NB4 (cell line): ENCODE data around the gene SIPA1L2.
"Not testable (repeated sequence)": the region's sequence is repeated elsewhere in the genome, so short reads cannot be mapped to it uniquely, and the experiment has no call there.

Source experiments
- DNase-seq: peaks from one replicate; pipeline ENCODE4 v3.0.0; 2010; ENCODE audit warnings: low read depth
- H3K4me3 ChIP-seq: one replicate; pipeline ENCODE4 v1.5.1; 2011; ENCODE audit warnings: mild to moderate bottlenecking, low read depth, low read length, moderate library complexity
- MYC ChIP-seq: IDR thresholded peaks from 2 replicates; pipeline ENCODE4 v1.6.1; 2011; ENCODE audit warnings: low read depth, low read length
- POLR2A ChIP-seq: IDR thresholded peaks from 2 replicates; pipeline ENCODE4 v1.6.1; 2011; ENCODE audit warnings: mild to moderate bottlenecking; ENCODE audit not compliant: insufficient read length; ENCODE audit errors: extremely low read depth
- TF ChIP-seq, protein P1 (sequence below): IDR thresholded peaks from 2 replicates; pipeline ENCODE4 v1.6.1; 2011; ENCODE audit warnings: low read depth, low read length
- TF ChIP-seq, protein P2 (sequence below): IDR thresholded peaks from one replicate; pipeline ENCODE4 v1.5.1; 2012; ENCODE audit warnings: low read depth, low read length

SIPA1L2 gene

DNA sequence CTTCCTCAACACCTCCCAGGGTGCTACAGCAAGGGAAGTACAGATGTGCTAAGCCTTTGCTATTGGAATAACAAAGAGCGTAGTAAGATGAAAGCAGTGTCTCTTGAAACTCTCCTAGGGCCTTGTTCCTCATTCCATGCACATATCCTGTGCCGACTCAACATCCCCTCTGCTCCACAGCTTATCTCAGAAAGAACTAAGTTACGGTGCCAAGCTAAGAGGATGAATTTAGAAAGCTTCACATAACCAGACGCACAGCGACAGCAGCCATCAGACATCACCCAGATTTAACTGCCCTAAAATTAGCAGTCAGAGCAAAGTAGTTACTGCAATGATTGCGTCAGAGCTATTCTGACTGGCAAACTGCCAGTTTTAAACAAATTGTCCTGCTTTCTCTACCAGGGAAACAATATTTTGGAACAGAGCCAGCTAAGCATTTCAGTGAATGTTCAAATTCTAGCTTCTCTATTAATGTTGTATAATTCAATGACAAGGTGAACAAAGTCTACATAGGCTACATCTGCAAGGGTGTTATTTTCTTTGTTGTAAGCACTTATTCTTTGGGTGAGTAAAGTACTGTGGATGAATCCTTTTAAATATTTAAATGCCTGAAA is 9.5 kb downstream of the SIPA1L2 start:
- DNase-seq = peak; percentile 70
- TF ChIP-seq, protein P1, sequence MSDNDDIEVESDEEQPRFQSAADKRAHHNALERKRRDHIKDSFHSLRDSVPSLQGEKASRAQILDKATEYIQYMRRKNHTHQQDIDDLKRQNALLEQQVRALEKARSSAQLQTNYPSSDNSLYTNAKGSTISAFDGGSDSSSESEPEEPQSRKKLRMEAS = no peak
- TF ChIP-seq, protein P2, sequence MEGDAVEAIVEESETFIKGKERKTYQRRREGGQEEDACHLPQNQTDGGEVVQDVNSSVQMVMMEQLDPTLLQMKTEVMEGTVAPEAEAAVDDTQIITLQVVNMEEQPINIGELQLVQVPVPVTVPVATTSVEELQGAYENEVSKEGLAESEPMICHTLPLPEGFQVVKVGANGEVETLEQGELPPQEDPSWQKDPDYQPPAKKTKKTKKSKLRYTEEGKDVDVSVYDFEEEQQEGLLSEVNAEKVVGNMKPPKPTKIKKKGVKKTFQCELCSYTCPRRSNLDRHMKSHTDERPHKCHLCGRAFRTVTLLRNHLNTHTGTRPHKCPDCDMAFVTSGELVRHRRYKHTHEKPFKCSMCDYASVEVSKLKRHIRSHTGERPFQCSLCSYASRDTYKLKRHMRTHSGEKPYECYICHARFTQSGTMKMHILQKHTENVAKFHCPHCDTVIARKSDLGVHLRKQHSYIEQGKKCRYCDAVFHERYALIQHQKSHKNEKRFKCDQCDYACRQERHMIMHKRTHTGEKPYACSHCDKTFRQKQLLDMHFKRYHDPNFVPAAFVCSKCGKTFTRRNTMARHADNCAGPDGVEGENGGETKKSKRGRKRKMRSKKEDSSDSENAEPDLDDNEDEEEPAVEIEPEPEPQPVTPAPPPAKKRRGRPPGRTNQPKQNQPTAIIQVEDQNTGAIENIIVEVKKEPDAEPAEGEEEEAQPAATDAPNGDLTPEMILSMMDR = no peak
- TF ChIP-seq MYC (no peak), POLR2A (no peak)
- no peak overlapping the region for H3K4me3 ChIP-seq

DNA sequence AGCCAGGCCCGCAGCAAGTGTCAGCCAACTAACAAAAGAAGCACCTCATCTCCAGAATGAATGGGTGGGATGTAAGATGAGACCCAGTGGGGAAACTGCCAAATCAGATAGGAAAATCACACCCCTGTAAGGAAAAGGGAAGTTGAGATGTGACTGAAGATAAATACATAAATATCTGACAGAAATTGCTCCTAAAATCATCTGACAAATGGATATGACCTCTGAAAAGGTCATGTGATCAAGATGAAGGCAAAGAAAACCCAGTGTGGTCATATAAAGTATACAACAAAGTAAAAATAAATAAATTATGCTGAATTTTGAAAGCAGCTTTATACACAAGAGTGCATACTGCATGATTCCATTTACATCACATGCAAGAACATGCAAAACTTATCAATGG is 12.7 kb downstream of the SIPA1L2 start:
- TF ChIP-seq POLR2A (no peak), MYC (no peak)
- TF ChIP-seq, protein P2 = no peak
- TF ChIP-seq, protein P1 = no peak
- no peak for DNase-seq
- no peak overlapping the region for H3K4me3 ChIP-seq

DNA sequence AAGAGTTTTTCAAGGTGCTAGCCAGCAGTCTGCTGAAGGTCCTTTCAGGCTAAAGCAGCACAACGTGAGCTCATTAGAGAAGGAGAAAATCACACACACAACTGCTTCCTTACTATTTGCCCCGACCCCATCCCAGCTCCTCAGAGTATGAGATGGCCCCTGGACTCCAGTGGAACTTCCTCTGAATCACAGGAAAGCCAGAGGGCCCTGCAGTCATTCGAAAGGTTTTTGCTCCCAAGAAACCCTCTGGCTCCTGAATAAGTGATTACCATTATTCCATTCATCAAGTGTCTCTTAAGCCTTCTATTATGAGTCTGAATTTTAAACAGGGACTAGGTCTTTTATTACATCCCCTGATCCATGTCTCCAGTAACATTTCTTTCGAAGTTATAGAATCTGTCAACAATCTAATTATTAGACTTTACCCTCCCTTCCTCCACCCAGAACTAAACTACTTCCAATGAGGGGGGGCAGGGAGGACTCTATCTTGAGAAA is 14.6 kb downstream of the SIPA1L2 start:
- no peak for TF ChIP-seq MYC
- TF ChIP-seq, protein P2 = no peak
- TF ChIP-seq POLR2A = no peak
- TF ChIP-seq, protein P1 = no peak
- no peak overlapping the region for H3K4me3 ChIP-seq
- DNase-seq = no peak

DNA sequence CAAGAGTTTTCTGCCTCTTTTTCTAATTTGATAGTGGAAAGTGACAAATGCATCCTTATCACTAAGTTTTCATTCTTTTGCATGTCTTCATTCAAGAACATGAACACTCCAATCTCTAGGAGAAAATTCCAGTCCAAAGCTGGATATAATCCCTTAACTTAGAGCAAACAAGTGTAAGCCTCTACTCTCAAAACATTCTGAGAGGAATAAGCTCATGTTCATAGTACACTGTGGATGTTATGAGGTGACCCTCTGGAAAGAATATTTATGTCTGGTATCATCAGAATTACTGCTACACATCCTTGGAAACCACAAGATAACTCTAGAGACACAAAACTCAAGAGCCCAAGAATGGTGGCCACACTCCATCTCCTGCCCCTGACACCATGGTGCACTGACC is 15.1 kb downstream of the SIPA1L2 start:
- TF ChIP-seq POLR2A (no peak), MYC (no peak)
- TF ChIP-seq, protein P1 = no peak
- TF ChIP-seq, protein P2 = no peak
- no peak for DNase-seq
- H3K4me3 ChIP-seq = no peak overlapping the region

DNA sequence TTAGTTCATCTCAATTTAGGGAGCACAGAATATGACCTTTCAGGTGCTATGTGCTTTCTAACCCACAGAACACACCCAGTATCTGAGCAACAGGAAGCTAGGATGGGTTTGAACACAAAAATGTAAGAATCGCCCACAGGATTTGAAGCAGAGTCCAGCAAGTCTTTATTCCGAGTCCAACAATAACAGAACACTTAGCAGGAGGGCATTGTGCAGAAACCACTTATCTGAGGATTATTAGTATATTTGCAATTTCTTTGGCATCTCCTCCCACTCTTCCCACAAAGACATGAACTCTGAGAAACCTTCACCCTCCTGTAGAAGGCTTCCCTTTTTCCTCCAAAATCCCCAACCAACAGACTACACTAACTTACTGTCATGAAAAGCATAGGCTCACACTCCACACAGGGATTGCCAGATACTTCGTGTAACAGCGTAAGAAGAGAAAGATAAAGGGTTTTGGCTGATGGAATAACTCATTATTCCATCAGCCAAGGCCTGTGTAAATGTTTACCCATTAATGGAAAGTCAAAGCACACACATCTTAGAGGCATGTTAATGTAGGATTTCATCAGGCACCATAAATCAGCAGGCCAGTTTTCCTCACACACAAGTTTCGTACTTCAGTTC is 16.1 kb downstream of the SIPA1L2 start:
- H3K4me3 ChIP-seq = no peak overlapping the region
- no peak for DNase-seq
- TF ChIP-seq POLR2A (no peak), MYC (no peak)
- TF ChIP-seq, protein P1 = no peak
- TF ChIP-seq, protein P2 = no peak

DNA sequence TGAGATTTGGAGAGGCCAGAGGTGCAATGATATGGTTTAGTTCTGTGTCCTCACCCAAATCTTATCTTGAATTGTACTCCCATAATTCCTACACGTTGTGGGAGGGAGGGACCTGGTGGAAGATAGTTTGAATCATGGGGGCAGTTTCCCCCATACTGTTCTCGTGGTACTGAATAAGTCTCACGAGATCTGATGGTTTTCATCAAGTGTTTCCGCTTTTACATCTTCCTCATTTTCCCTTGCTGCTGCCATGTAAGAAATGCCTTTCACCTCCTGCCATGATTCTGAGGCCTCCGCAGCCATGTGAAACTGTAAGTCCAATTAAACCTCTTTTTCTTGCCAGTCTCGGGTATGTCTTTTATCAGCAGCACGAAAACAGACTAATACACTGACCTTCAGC is 17.1 kb downstream of the SIPA1L2 start:
- H3K4me3 ChIP-seq, DNase-seq: not testable (repeated sequence)
